H7 (cell line): ENCODE results near the gene TSPAN2. TPM values are rescaled to one million over a fixed set of nuclear protein-coding genes. Genes with fewer than 3 reads are reported as not detected.

ENCODE experiments used
- DNase-seq: peaks from one replicate; pipeline ENCODE4 v3.0.0; 2012
- H3K27me3 ChIP-seq: 2 replicates; pipeline ENCODE4 v1.6.0; 2011; ENCODE audit warnings: mild to moderate bottlenecking, low read length; ENCODE audit not compliant: control insufficient read depth, insufficient read depth
- H3K36me3 ChIP-seq: replicated peaks from 2 replicates; pipeline ENCODE4 v1.5.1; 2011; ENCODE audit warnings: low read length; ENCODE audit not compliant: control insufficient read depth, insufficient read depth
- H3K4me3 ChIP-seq: 2 replicates; pipeline ENCODE4 v1.5.1; 2011; ENCODE audit warnings: low read depth, mild to moderate bottlenecking, control low read depth, low read length, moderate library complexity; ENCODE audit not compliant: insufficient read depth
- total RNA-seq: library from RNA; depleted of rRNA; stranded (reverse); fragments of >200 nt; shearing (Covaris generic); gene quantifications from 2 replicates; pipeline ENCODE4 v1.2.3, GENCODE V29; 2014

TSPAN2 gene
- total RNA-seq, 1 experiment from 2014 or later: 5.1 TPM

DNA sequence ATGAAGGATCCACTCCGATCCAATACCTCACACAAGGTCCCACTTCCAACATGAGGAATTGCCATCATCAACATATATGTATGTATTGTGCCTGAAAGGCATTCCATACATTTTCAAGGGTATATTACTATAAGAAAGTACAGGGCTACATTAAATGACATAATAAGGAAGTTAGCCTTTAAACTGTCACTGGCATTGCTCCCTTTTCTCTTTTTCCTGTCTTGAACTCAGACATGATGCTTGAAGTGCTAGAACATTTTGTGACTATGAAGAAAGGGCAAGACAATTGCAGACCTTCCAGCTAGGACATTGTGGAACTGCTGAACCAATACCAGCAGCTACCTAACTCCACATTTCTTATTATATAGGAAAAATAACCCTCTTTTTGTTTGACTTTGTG, 2.9 kb upstream of the TSPAN2 start:
- DNase-seq: no peak
- no peaks in the 10 kb centered on the region for H3K36me3 ChIP-seq
- H3K4me3 ChIP-seq: no peak overlapping the region

DNA sequence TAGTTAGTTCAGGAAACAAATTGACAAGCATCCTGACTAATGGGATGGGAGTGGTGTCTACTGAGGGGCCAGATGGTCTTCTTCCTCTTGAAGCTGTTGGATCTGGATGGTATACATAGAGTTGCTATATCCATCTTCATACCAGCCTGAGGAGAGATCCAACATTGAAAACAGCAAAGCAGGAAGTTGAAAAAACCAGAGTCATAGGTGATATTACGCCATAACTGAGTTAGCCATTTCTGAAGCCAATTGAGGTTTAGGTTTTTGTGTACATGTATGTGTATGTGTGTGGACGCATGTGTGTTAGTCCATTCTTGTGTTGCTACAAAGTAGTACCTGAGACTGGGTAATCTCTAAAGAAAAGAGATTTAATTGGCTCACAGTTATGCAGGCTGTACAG, 2.3 kb upstream of the TSPAN2 start:
- H3K4me3 ChIP-seq: no peak overlapping the region
- H3K36me3 ChIP-seq: no peaks in the 10 kb centered on the region
- no peak for DNase-seq
- peaks cover 13% of the 10 kb centered on the region for H3K27me3 ChIP-seq

More for the DNA sequence above, 2.9 kb upstream of the TSPAN2 start:
- peaks cover 13% of the 10 kb centered on the region for H3K27me3 ChIP-seq

- no peak for DNase-seq
- Histone ChIP-seq H3K4me3 (no peak overlapping the region), H3K27me3 (peaks cover 13% of the 10 kb centered on the region), H3K36me3 (no peaks in the 10 kb centered on the region)
Observed at GRCh38 chr1:115090956-115091355, 1.7 kb upstream of the TSPAN2 start.

DNA sequence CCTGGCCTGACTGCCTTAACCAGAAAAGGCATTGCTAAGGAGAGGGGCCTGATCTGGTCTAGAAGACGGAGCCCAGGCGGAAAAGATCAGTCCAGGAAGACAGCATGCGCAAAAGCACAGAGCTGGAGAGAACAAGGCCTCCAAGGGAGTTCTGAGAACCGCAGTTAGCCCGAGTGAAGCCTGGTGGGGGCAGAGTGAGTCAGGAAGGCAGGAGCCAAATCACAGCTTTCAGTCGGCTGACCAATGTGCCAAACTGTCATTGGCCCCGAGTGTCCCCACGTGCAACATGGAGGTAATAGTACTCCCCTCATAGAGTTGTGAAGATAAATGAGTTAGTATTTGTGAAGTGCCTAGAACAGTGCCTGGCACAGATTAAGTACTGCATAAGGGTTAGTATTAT, 1.2 kb upstream of the TSPAN2 start:
- Histone ChIP-seq H3K36me3 (no peaks in the 10 kb centered on the region), H3K27me3 (peaks cover 13% of the 10 kb centered on the region), H3K4me3 (no peak overlapping the region)
- no peak for DNase-seq

- Histone ChIP-seq H3K36me3 (no peaks in the 10 kb centered on the region), H3K4me3 (peak overlapping the region; percentile 81), H3K27me3 (peaks cover 13% of the 10 kb centered on the region)
- DNase-seq: no peak
Observed at GRCh38 chr1:115090186-115090490, 835 bp upstream of the TSPAN2 start.

- H3K4me3 ChIP-seq: peak overlapping the region; percentile 81
- DNase-seq: peak; percentile 68
- H3K36me3 ChIP-seq: no peaks in the 10 kb centered on the region
- H3K27me3 ChIP-seq: peaks cover 13% of the 10 kb centered on the region
Observed at GRCh38 chr1:115088871-115089419, 358 bp downstream of the TSPAN2 start.

- H3K36me3 ChIP-seq: no peaks in the 10 kb centered on the region
- H3K4me3 ChIP-seq: peak overlapping the region; percentile 81; the same call in 1 of the 2 replicates
- peaks cover 13% of the 10 kb centered on the region for H3K27me3 ChIP-seq
- no peak for DNase-seq
Observed at GRCh38 chr1:115088115-115088778, 1.1 kb downstream of the TSPAN2 start.

GRCh38 chr1:115086176-115086830, 3.0 kb downstream of the TSPAN2 start:
- no peaks in the 10 kb centered on the region for H3K36me3 ChIP-seq
- no peak for DNase-seq

GRCh38 chr1:115084902-115085511, 4.3 kb downstream of the TSPAN2 start:
- DNase-seq: no peak
- H3K36me3 ChIP-seq: no peaks in the 10 kb centered on the region

More at GRCh38 chr1:115086176-115086830, 3.0 kb downstream of the TSPAN2 start:
- no peak overlapping the region for H3K4me3 ChIP-seq
- peaks cover 13% of the 10 kb centered on the region for H3K27me3 ChIP-seq

GRCh38 chr1:115082949-115083348, 6.4 kb downstream of the TSPAN2 start:
- no peak for DNase-seq
- Histone ChIP-seq H3K27me3 (peaks cover 1% of the 10 kb centered on the region; the same call in 1 of the 2 replicates), H3K36me3 (no peaks in the 10 kb centered on the region), H3K4me3 (no peak overlapping the region)

More at GRCh38 chr1:115084902-115085511, 4.3 kb downstream of the TSPAN2 start:
- Histone ChIP-seq H3K4me3 (no peak overlapping the region), H3K27me3 (peaks cover 11% of the 10 kb centered on the region)

DNA sequence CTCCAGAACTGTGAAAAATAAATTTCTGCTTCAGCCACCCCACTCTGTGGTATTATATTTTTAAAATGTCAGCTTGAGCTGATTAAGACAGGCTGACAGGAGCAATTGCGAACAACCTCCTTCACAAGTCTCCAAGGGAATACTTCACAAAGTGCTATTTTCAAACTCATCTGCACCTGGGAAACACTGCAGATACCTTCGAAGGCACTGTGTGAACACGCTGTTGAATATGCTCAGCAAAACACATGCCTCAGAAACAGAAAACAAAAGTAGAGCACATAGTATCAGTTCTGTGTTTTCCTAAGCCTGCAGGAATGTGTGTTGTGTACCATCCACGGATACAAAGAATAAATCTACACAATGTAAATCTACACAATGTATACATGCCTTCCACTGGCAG, 10.6 kb downstream of the TSPAN2 start:
- Histone ChIP-seq H3K27me3 (no peaks in the 10 kb centered on the region), H3K4me3 (no peak overlapping the region), H3K36me3 (no peaks in the 10 kb centered on the region)
- DNase-seq: no peak

GRCh38 chr1:115077984-115078330, 11.3 kb downstream of the TSPAN2 start:
- no peak for DNase-seq
- no peak overlapping the region for H3K4me3 ChIP-seq
- no peaks in the 10 kb centered on the region for H3K27me3 ChIP-seq
- no peaks in the 10 kb centered on the region for H3K36me3 ChIP-seq

GRCh38 chr1:115077286-115077983, 11.9 kb downstream of the TSPAN2 start:
- Histone ChIP-seq H3K4me3 (no peak overlapping the region), H3K36me3 (no peaks in the 10 kb centered on the region), H3K27me3 (no peaks in the 10 kb centered on the region)
- no peak for DNase-seq

GRCh38 chr1:115076384-115076915, 12.9 kb downstream of the TSPAN2 start:
- DNase-seq: no peak
- H3K36me3 ChIP-seq: no peaks in the 10 kb centered on the region
- no peaks in the 10 kb centered on the region for H3K27me3 ChIP-seq
- no peak overlapping the region for H3K4me3 ChIP-seq
